ENCODE data around the gene NR2F1.
A peak's percentile ranks its signal among the peaks of the same experiment; 100 is the strongest.

NR2F1 gene

DNA sequence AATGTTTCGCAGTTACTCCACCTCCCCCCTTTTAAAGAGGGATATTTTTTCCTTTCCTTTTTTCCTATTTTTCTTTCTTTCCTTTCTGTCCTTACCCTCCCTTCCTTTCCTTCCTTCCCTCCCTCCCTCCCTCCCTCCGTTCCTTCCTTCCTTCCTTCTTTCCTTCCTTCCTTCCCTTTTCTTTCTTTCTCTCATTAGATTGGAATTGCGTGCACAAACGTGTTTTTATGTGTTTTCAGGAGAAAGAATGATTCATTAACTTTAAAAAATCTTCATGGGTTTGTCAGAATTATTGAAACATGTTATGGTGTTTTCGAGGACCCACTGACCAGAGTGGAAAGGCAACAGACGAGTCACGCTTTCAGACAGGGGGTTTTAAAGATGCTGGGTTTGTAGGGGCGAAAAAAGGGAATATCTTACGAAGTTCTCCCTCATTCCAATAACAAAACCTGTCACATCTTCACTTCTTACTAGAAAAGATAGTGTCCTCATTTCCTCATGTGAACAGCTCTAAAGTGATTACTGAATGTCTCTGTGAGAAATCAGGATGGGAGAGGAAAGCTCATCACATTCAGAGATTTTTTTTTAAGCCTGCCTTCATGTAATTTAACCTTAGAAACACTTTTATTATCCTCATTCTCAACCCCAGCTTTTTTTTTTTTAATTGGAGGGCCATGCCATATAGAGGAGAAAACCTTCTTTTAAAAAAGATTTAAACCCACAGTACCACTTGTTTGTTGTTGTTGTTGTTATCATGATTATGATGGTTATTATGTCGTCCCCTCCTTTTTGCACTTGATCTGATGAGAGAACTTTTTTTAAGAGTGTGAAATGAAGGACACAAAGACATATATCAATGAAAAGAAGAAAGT, 21.9 kb downstream of the NR2F1 start:
- DNase-seq: no peak

DNA sequence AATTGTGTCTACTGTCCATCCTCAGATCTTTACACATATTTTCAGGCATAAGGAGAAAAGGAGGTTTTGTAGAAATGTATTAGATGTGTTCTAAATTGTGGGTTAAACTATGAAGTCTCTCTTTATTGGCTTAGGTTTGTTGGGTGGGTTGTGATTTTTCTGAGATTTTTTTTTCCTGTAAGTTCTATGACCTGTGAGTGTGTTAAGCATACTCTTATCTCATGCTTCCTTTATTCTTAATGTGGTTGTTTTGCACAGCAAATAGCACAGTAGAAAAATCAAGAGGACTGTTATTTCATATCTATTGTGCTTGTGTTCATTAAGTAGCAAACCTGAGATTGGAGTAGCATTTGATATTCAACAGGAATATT, 23.3 kb downstream of the NR2F1 start:
- DNase-seq: no peak

DNA sequence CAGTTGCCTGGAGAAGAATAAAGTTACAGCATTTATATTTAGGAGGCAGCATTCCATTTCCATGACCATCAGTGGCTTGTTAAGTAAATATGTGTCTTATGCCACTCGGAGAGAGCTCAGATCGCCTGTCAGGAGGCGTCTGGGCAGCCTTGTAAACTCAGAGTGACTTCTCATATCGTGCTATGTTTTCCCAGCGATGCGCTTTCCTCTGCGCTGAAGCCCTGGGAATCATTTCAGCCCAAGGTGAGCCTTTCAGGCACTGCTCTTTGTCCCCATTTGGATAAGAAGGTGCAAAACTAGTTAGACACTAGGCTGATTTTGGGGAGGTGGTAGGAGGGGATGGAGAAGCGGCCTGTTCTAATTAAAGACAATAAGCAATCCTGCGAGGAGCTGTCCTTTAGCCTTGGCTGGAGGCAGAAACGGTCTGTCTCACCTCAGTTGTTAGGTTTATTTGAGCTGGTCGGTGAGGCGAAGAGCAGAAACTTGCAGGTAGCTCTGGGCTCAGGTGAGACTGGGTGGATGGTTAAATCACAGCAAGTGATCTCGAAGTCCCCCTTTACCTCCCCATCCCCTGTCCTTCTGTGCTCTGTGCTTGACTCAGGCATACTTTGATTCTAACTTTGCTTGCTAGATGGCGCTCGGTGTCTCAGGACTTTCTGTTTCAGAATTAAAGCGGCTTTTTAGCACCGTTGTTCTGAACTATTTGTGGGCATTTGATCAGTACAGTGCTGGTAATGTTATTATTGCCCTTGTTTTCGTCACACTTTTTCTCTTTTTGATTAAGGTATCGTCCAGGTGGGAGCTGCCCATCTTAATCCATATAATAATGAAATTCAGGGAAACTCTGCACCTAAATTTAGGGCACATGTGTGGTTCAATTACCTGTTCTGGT, 24.6 kb downstream of the NR2F1 start:
- DNase-seq: peak; percentile 51

DNA sequence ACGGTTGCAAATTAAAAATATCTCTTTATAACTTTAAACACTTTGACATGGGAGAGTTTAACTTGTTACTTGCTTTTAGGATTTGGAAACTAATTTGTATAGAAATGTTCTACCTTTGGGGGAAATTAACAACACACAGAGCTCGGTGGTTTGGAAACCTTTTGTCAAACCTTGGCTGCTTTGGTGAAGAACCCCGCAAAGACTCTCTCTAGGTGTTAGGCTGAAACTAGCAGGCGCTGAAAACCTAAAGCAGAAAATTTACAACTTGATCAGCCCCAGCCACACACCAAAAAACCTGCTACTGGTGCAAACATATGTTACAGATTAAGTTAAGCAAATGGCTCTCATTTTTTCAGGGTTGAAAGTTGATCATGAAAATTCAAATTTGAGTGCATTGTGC, 25.8 kb downstream of the NR2F1 start:
- no peak for DNase-seq

DNA sequence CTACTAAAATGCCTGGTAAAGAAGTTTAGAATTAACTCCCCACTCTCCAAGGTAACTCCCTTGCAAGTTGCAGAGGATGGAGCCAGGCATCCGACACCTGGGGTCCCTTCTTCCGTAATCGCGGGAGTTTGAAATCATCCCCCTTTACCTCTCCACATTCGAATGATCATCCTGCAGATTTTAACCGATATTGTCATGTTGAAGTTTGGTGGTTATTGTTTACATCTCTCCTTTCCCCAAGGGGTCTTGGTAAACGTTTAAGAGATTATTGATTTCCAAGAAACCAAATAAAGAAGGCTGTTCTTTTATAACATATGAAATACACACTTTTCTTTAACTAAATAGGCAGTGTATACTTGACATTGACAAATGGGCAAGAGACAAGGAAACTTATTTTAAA, 26.7 kb downstream of the NR2F1 start:
- no peak for DNase-seq

DNA sequence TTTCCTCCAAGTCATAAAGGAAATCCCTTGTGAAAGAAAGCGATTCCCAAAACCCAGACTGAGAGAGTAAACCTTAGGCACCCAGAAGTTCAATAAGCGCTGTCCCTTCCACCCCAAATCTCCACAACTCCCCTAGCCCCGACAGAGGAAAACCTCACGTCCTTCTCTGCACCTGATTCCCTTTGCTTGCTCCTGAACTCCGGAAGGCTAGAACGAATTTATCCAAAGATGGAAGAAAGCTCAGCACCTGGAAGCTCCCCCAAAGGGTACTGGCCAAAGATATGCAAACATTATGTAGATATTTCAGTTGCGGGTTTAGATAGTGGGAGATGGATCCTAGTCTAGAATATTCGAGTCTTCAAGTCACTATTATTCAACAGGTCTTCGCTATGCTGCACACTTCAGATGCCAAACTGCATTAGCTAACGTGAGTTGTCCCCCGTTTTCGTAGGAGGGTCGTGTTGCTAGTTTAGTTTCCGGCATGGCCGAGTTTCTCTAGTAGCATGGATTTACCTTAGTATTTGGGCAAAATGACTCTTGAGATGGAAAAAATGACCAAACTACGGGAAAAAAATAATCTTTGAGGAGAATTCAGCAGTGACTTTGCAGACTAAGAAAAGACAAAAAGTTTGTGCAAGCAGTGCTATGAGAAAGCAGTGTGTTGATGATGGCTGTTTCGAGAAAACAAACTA, 27.7 kb downstream of the NR2F1 start:
- DNase-seq: no peak

DNA sequence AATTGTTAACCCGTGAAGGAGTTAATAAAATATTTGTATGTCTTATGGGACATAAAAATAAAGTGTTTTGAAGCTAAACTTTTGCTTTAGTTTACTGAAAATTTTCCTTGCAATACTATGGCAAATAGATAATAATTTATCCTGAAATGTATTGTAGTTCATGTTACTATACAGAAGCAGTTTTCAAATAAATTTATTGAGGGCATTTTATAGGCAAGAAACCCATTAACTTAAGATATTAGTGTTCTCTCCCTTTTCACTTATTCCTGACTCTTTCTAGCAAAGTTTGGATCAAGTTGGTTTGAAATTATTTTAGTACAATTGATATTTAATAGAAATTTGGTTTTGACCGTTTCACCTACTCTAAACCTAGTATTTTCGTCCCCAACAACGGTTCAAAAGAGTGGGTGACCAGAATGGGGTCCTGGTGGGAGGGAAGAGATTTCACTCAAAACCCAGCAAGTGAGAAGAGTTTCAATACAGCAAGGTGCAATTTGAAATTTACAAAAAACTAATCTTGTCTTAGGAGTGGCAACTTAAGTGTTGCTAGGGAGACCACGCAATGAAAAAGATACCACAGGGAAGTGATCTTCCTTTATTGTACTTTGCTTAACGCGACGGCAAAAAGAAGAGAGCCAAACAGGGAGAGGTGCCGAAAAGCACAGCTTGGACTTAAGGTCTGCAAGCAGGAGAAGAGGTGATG, 28.4 kb downstream of the NR2F1 start:
- no peak for DNase-seq

DNA sequence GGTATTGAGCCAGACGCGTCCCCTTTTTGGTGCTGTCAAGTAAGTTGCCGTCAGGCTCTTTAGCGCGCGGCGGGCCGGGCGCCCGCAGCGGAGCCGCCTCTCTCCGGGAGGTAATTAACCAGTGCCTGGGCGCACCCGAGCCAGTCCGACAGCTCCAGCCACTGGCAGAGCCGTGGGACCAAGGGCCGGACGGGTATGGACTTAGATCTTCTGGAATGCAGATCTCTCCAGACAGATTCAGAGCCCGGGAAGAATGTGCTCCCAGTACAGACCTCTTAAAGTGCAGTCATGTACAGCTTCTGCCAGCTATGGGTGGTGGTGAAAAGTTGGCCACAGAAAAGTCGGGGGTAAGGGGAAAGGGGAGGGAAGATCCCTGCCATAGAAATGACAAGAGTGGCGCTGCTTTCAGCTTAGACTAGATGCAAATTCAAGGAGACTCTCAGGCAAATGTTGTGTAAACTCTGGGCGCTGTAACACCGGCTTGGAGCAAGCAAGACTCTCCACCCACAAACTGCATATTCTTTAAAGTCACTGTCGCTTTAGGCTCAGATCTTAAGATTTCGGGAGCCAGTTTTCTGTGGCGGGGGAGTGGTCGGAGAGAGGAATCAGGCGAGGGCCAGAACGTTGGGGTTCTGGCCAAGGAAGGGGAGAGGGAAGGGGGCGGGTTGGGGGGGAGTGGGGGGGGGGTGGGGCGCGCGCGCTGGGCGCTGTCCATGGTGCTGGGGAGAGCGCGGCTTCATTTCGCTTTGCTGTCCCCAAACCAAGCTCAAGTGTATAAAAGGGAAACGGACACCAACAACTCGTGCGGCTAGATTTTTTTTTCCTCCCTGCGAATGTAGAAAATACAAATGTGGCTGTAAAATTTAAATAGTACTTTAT, 29.2 kb downstream of the NR2F1 start:
- DNase-seq: no peak

DNA sequence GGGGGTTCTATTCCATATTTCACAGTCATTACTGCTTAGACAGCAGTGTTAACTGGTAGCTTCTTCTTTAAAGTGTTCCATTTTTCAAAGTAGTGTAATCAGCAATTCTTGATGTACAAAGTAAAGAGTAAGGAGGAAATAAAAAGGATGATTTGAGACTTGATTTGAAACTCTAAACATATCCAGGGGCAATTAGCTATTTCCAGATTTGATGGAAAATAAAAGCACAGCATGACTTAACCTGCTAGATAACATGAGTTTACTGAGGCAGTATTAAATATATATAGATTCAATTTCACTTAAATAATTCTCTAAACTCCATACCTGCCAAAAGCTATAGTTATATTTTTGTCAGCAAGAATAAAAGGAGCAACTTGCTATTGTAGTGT, 29.8 kb downstream of the NR2F1 start:
- no peak for DNase-seq

DNA sequence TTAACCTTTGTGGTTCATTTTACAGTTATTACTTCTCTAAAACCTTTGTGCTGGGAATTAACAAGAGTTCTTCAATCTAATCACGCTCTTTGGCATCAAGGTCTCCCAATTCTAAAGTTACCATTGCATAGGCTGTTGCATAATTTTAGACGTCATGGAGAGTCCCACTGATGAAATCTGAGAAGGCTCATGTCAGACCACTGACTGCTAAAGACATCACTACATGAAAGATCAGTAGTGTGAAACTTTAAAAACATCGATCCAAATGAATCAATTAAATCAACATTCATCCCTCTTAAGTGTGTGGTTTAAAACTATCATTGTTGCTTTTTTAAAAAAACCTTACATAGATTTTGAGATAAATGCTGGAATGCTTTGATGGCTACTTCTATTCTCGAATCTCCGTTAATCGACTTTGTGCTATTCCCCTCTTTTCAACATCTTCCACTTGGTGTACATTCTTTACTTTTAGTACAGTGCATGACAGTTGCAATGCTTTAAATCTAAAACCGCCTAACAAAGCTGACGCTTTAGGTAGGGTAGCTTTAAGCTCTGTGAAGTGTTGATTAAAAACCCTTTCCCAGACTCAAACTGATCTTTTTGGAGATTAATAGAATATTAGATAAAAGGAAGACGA, 33.6 kb downstream of the NR2F1 start:
- no peak for DNase-seq

DNA sequence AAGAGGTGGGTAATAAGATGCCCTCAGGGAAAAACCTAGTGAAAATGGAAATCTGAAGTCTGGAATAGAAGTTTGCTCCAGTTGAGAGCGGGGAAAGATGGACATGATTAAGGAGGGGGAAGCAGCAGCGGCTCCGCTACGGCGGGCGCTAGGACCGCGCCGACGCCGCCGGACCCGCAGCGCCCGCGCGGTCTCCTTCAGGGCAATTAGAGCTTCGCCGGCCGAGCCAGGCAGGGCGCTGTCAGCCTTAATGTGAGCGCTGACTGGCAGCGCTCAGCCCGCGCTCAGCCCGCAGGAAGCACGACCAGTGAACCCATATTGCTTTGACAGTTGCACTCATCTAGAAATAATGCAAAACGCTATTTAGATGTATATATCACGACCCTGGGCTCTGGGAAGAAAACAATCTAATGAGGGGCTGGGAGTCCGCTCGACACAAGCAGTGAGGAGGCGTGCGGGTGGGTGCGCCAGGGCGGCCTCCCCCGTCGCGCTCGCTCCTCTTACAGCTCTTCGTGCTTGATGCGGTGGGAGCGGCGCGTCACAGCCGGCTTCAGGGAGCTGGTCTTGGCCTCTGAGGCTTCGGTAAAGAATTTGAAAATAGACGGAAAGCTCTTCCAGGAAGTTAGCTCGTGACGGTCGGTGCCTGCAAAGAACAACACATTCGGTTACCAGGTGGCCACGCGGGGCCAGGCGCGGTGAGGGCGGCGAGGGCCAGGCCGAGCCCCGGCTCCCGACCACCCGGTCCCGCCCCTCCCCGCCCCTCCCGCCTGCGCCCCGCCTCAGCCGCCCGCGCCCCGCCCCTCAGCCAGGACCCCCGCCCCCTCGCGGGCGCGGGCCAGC, 37.7 kb downstream of the NR2F1 start:
- peak; percentile 58 for DNase-seq

DNA sequence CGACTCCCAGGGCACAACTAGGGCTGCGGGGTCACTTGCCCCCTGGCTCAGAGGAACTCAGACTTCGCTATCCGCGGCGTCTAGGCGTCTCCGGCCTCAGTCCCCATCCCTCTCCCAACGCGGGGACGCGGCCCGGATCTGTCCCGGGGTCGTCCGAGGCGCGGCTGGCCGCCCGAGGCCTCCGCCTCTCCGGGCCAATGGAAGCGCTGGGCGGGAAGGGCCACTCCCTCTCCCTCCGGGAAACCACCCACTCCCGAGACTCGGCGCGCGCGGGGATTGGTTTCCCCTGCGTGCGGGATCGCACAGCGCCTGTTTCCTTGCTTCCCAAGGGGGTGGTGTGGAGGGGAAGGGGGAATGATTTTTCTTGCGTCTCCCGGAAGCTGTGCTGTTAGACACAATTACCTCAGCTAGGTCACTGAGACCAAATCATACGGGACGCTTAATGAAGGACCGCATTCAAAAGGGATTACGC, 38.3 kb downstream of the NR2F1 start:
- DNase-seq: peak; percentile 49

DNA sequence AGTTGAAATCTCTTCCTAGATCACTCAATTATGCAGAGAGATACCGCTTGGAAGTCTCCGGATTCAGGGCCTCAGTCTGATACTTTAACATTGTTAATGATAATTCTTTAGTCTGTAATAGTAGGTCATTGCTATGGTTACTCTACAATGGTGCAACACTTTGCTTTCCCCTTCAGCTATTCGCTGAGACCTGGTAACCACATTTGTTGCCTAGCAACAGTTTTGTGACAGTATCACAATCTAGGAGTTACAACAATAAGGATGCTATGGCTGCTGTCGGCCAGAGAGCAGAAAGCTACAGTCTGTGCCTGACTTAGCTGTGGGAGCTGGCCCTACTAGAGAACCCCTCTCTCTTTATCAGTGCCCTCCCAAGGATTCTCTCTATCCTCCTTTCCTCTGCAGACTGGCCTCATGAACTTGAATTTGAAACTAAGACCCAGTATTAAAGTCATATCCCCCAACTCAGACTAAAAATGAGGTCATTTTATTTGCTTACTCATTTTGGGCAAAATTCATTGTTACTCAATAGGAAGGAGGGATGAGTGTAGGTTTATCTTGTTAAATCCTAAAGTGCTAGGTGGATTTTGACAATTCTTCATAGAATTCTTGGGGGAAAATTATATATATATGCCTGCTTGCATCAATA, 39.3 kb downstream of the NR2F1 start:
- peak; percentile 38 for DNase-seq

DNA sequence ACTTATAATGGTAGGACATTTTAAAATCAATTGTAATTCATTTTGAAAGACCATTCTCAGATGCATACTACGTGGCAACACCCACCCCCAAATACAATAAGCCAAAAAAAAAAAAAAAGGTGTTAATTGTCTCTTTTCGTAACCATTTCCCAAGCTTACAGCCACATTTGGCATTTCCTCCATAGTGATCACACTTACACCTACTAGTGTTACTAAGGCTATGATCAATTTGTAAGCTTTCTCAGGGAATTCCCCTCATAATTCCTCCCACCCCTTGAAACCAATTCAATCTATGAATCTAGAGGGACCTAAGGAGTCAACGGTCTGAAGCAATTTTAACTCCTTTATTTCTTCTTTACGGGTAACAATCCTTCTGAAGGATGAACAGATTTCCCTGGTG, 40.1 kb downstream of the NR2F1 start:
- no peak for DNase-seq

DNA sequence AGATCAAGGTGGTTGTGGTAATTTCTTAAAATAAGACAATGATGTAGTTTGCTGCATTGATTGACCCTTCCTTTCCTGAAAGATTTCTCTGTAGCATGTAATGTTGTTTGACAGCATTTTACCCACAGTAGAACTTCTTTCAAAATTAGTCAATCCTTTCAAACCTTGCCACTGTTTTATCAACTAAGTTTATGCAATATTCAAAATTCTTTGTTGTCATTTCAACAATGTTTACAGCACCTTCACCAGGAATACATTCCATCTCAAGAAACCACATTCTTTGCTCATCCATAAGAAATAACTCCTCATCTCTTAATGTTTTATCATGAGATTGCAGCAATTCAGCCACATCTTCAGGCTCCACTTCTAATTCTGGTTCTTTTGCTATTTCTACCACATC, 43.8 kb downstream of the NR2F1 start:
- DNase-seq: no peak

DNA sequence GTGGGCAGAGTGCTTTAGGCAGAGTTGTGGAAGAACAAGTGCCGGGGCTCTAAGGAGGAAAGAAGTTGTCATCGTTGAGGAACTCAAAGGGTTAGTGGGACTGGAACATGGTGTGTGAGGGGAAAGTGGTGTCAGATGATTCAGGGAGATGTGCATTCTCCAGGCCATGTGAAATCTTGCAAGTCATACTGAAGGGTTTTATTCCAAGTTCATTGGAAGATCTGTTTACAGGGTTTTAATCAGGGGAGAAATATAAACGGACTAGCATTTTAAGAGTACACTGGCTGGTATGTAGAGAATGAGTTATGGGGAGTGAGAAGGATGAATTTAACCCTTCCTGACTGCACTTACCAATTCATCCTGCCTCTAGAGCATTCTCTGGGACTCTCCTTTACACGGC, 49.3 kb downstream of the NR2F1 start:
- no peak for DNase-seq

DNA sequence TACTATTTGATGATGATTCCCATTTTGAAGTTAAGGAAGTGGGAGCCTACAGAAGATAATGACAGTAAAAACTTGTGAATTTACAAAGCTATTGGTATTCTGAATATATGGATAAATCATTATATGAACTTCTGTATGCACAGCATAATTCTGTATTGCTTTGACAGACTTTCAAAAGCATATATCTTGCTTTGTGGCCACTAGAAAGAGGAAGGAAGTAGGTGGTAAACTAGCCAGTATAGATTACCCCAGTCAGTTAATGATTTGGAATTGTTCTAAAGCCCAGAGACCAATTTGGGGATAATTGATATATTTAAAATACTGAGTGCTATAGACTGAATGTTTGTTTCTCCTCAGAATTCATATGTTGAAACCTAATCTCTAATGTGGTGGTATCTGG, 53.0 kb downstream of the NR2F1 start:
- DNase-seq: no peak

DNA sequence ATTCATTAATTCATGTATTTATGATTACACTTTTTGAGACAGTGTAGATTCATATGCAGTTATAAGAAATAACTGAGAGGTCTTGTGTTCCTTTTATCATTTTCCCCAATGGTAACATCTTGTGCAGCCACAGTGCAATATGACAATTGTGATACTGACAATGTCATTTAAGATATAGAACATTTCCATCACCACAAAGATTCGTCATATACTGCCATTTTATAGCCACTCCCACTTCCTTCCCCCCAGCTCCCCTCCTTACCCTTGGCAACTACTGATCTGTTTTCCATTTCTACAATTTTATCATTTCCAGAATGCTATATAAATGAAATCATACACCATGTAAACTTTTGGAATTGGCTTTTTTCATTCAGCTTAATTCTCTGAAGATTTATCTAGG, 53.8 kb downstream of the NR2F1 start:
- no peak for DNase-seq

DNA sequence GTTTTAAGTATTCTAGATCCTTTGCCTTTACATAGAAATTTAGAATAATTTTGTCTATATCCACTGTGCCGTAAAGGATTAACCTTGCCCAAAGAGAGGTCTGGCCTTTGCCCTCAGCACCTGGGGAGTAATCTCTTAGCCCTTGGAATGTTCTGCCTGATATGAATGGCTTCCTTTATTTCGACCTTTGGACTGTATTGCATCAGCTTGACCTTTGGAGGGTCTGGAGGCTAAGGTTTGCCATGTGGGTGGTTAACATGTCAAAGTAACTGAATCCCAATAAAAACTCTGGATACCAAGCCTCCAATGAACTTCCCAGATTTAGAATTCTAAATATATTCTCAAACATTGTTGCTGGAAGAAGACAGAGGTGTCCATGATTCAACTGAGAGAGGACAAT, 54.7 kb downstream of the NR2F1 start:
- no peak for DNase-seq

DNA sequence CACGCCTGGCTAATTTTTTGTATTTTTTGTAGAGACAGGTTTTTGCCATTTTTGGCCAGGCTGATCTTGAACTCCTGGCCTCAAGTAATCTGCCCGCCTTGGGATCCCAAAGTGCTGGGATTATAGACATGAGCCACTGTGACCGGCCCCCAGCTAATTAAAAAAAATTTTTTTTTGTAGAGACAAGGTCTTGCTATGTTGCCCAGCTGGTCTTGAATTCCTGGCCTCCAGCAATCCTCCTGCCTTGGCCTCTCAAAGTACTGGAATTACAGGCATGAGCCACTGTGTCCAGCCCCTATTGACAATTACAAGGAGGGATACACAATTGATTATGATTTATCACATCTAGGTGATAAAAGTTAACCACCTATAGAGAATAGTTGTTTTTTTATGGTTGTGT, 59.5 kb downstream of the NR2F1 start:
- DNase-seq: no peak

All from fibroblast of skin of right quadriceps (primary cell).